NAMALWA (cell line): ENCODE data around the gene SPOP.
"Not testable (repeated sequence)": the region's sequence is repeated elsewhere in the genome, so short reads cannot be mapped to it uniquely, and the experiment has no call there.

Experiments
- DNase-seq: peaks from one replicate; pipeline ENCODE4 v3.0.0-alpha.2; 2015; ENCODE audit warnings: low spot score

SPOP gene

DNA sequence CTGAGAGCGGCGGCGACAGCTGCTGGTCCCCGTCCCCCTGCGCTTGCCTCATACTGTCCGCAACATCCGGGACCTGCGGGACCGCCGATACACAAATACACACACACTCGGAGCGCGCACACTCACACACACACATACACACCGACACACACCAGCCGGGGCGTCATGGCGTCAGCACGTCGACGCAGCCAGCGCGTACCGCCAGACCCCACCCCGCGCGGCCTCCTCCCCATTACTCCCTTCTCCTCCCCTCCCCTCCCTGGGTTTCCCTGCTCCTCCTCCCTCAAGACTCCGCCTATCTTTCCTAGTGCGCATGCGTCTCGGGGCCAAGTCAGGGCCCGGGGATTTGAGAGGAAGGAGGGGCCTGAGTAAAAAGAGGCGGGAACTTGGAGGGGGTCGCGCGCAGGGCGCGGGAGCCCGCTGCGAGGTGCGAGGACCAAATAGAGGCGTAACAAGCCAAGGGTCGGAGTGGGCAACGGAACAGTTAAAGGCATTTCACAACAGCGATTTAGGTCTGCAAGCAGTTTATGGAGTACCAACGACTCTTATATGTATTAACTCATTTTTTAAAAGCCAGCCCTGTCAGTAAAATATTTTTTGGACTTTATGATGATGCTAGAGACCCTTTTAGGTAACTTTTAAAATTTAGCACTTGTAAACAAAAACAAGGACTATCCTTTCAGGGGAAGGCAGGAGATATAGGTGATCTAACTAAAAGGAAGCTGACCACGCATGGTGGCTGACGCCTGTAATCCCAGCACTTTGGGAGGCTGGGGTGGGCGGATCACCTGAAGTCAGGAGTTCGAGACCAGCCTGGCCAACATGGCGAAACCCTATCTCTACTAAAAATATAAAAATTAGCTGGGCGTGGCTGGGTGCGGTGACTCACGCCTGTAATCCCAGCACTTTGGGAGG, at the start of gene SPOP:
Gene SPOP, minus strand, starts transcription at position 165 of the 915 bp plus-strand sequence. CDS start 55,287 bp downstream, outside the sequence.
- peak; percentile 100 for DNase-seq

DNA sequence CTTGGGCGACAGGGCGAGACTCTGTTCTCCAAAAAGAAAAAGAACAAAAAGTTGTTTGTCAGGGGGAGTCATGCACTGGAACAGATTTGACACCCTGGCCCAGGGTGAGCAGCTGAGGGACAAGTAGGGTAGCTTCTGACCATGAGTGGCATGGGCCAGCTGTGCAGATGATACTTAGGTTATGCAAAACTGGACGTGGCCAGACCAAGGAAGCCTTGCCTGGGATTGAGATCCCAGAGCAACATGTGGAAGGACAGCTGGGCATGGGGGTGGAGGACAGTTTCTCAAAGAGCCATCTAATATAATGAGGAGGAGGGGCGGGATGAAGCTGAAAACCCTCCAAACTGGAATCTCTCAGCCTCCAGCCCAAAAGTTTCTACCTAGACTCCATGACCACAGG, 49.5 kb upstream of the SPOP start:
- no peak for DNase-seq

DNA sequence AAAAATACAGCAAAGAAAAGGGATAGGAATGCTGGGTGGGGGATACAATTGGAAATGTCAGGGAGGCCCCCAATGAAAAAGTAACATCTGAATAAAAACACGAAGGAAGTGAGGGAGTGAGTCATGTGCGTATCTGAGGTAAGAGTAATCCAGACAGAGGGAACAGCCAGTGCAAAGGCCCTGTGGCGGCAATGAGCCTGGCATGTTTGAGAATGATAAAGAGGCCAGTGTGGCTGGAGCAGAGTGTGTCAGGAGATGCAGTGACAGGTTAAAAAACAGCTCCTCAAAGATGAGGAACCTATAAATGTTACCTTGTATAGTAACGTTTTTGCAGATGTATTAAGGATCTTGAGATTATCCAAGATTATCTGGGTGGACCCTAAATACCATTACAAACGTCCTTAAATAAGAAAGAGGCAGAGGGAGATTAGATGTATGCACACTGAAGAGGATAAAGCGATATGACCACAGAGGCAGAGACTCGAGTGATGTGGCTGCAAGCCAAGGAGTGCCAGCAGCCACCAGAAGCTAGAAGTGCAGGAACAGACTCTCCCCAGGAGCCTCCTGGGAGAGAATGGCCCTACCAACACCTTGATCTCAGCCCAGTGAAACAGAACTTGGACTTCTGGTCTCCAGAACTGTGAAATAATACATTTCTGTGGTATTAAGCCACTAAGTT, 47.7 kb upstream of the SPOP start:
- no peak for DNase-seq

DNA sequence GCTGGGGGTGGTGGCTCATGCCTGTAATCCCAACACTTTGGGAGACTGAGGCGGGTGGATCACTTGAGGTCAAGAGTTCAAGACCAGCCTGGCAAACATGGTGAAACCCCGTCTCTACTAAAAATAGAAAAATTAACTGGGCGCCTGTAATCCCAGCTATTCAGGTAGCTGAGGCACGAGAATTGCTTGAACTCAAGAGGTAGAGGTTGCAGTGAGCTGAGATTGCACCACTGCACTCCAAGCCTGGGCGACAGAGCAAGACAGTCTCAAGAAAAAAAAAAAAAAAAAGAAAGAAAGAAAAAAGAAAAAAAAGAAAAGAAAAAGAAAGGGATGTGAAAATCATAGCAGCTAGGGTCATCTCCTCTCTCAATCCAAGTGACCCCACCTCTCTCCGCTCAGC, 46.7 kb upstream of the SPOP start:
- not testable (repeated sequence) for DNase-seq

DNA sequence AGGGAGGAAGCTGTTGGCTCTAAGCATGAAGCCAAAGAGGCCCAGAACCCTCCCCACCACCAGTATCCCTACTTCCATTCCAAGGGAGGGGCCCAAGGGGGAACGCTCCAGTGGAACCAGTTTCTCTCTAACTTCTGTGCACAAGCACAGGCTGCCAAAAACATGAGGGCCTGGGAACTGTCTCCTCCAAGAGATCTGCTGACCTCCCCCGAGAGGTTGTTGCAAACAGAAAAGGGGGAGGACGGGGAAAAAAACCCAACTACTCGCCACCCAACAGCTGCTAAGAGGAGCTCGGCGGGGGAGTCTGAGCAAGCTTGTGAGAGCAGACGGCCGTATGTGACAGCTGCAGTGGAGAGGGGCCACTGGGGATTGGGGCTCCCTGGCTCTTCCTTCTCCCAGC, 45.5 kb upstream of the SPOP start:
- DNase-seq: no peak

DNA sequence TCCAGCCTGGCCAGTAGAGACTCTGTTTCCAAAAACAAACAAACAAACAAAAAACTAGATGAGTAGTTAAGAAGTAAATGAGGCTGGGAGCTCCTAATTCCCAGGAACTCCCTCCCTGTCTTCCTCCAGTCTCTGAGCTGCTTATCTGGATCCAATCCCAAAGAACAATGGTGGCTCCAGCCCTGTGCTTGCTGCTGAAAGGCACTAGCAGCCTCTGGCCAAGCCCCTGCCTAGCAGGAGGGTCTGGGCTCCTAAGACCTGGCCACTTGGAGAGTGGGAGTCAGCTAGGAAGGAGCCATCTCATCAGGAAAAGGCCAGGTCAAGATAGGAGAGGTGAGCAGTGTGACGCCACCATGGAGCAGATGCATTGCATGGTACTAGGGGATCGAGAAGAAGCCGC, 44.2 kb upstream of the SPOP start:
- no peak for DNase-seq

DNA sequence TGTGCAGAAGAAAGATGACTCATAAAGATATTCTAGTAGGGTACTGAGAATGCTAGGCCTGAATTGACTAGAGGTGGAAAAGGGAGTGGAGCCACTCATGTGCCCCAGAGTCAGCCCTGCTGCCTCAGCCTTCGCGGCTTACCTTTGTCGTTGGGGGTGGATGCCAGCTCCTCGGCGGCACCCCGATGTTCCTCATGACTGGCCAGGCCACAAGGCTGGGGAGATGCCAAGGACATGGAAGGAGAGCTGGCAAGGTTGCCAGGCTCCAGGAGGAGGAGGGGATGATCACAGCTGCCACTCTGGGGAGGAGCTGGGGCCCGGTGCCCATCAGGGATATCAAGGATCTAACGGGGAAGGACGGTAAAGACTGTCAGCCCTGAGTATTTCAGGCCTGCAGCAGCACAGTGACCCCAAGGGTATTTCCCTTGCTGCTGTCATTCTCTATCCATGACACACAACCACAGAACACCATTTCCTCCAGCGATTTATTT, 39.5 kb upstream of the SPOP start:
- no peak for DNase-seq

- no peak for DNase-seq
Observed at GRCh38 chr17:49716668-49717364, 38.9 kb upstream of the SPOP start.

- DNase-seq: no peak
Observed at GRCh38 chr17:49715717-49716279, 37.9 kb upstream of the SPOP start.

- no peak for DNase-seq
Observed at GRCh38 chr17:49715216-49715615, 37.3 kb upstream of the SPOP start.

GRCh38 chr17:49708515-49709183, 30.8 kb upstream of the SPOP start:
- DNase-seq: no peak

- DNase-seq: peak; percentile 99
Observed at GRCh38 chr17:49707608-49708514, 30.0 kb upstream of the SPOP start, which contains the start of gene SLC35B1. Gene SLC35B1 (minus strand): TSS chr17:49707964. CDS start chr17:49707833, 131 bp downstream.

- peak; percentile 69 for DNase-seq
Observed at GRCh38 chr17:49707246-49707607, 29.3 kb upstream of the SPOP start.

GRCh38 chr17:49705254-49705653, 27.4 kb upstream of the SPOP start:
- no peak for DNase-seq

DNA sequence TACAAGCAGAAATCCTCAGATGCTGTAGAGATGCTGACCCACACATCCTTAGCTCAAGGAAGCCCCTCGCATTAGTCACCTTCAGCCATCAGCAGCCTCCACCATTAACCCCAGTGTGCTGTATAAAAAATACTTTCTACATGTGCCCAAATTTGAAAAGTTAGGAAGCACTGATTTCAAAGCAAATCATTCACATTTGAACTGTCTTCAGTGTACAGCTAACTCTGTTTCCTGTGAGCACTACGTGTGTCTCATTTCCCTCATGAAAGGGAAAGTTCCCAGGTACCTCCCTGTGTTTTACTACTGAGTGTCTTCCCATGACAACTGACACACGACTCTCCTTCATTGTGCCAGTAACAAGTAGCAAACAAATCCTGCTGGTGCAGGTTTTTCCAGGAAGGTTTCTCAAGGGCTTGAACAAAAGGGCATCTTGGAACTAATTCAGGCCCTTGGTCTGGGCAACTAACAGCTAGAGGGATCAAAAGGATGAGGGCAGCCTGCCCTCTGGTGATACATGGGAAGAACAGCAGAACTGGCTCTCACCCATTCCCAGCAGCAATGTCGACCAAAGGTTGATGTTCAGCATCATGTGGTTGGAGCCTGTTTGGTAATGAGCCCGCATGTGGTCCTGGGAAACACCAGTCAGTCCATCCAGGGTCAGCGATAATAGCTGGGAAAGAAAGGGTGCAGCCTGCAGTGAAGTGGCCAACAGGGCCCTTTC, 25.8 kb upstream of the SPOP start:
- peak; percentile 48 for DNase-seq

DNA sequence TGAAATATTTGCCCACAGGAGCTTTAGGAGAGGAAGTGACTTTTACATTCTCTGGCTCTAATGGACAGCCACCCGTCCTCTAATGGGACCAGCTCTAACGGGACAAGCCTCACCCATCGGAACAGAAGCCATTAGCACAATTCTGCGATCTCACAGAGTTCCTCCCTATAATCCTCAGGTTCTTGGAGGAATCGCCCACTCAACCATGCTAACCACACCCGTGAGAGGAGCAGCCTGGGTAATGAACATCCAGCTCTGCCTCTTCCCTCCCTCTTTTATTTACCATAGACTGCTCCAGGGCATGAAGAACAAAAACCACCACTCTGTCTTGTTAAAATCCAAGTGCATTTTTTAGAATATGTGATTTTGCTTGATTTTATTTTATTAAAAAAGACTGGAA, 23.1 kb upstream of the SPOP start:
- no peak for DNase-seq

GRCh38 chr17:49699966-49700575, 22.2 kb upstream of the SPOP start:
- no peak for DNase-seq

DNA sequence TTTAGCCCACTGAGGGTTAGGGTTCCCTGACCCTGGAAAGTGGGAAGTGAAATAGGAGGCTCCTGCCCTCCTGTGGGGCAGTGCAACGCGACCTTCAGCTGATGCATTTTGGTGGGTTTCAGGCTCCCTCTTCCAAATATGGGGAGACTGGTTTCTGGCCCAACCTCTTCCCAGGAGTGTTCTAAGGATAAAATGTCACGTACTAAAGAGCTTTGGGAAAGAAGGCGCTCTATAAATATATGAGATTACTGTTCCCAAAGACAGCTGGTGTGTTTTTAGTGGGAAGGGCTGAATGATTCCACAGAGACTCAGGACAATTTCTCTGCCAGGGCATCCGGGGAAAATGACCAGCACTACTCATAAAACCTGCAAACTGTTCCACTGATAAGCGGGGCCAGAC, 20.1 kb upstream of the SPOP start:
- DNase-seq: no peak

DNA sequence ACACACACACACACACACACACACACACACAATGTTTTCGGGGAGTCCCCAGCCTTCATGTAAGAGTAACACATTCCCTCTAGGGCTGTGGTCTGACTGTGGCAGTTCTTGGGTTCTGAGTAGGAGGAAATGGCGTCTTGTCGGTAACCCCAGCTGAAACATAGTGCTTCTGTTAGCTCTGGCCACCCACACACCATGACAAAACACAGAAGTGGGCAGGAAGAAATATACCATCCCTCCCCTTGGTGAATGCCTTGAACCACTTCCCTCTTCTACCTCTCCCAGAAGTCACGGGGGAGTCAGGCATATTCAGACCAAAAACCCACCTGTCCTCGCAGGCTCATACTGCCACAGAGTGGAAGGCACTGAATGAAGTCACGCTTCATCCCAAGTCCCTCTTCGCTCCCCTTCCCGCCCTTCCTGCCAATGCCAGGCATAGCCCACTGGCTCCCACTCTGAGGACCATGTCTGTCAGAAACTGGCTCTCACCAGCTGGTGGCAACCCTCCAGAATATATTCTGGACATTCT, 18.4 kb upstream of the SPOP start:
- no peak for DNase-seq
